Fibroblast of upper back skin (primary cell): ENCODE results near the gene BPIFB1.

Experiments
- DNase-seq: peaks from one replicate; pipeline ENCODE4 v3.0.0-alpha.2; 2013

The BPIFB1 gene

GRCh38 chr20:33328157-33329137, 45.4 kb downstream of the BPIFB1 start:
- DNase-seq, result no peak

GRCh38 chr20:33332905-33333456, 50.0 kb downstream of the BPIFB1 start:
- no peak for DNase-seq

DNA sequence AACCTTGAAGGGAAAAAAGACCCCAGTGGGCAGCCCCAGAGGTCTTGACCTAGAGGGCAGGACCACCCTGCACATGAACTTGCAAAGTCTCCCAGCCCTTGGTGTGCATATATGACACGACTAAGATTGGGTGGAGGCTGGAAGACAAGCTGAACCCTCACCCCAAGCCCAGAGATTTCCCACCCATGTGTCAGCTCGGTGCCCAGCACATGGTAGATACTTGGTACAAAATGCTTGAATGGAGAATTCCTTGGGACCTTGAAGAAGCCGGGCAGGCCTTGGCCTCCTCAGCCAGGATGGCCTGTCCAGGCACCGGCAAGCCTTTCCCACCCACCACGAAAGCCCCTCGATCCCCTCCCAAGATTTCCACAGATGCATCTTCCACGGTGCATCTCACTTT, 50.6 kb downstream of the BPIFB1 start:
- DNase-seq, result no peak

- no peak for DNase-seq
Observed at GRCh38 chr20:33334111-33334510, 51.1 kb downstream of the BPIFB1 start.

DNA sequence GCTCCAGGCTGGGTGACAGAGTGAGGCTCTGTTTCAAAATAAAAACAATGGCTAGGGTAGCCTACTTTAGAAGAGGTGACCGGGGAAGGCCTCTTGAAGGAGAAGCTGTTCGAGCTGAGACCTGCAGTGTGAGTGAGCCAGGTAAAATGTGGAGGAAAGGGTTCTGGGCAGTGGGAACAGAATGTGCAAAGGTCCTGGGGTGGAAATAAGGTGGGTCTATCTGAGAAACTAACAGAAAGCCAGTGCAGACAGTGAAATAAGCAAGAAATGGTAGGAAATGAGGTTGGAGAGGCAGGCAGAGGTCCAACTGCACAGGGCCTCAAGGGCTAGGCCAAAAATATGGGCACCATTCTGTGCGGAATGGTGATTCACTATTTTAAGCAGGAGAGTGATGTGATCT, 53.4 kb downstream of the BPIFB1 start:
- no peak for DNase-seq

GRCh38 chr20:33337119-33337518, 54.1 kb downstream of the BPIFB1 start:
- no peak for DNase-seq

DNA sequence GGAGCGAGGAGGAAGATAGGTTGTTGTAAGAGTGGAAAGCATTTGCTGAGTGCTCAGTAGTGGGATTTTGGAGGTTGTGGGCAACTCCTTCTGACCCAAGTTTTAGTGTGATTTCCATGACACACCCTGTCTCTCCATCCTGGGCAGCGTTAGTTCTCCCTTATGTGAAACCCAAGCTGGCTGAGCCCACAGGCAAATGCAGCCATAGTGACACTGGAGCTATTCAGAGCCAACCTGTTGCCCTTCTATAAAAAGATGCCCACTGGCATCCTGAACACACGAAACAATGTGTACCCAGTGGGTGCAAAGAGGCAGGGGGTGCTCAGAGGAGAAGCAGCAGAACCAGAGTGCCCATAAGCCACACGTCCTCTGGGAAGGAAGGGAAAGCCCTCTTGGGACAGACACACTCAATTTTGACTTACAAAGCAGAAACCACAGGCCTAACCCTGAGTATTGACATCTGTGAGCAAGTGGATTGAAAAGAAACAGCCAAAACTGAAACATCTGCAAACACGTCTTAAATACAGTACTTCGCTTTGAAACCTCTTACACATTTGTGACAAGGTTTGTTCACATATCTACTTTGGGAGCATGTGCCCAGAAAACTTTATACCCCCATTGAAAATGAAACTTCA, 54.6 kb downstream of the BPIFB1 start:
- DNase-seq, result no peak

DNA sequence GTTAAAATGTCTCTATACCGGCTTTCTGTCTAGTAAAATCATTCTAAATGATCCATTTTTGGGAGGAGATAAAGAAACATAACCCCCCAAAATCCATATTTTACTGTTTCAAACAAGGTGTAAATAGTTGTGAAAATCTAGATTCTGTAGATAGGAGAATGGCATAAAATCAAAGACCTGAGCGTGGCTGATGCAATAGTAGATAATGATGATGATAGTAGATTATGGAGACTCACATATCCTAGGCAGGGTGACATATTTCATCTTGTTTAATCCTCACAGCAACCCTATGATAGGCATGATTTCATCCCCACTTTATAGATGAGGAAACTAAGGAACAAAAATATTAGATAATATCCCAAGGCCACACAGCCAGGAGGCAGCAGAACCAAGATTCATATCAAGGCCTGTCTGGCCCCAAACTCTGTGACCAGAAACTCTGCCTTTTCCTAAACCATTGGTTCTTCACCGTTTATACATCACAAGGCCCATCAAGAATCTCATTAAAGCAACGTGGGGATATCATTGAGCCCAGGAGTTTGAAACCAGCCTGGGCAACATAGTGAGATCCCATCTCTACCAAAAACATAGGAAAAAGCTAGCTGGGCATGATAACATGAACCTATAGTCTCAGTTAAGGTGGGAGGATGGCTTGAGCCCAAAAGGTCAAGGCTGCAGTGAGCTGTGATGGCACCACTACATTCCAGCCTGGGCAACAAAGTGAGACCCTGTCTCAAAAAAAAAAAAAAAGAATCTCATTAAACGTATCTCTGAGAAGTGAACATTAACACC, 55.6 kb downstream of the BPIFB1 start:
- no peak for DNase-seq

- no peak for DNase-seq
Observed at GRCh38 chr20:33339515-33340058, 56.6 kb downstream of the BPIFB1 start.

- DNase-seq, result no peak
Observed at GRCh38 chr20:33343521-33343920, 60.5 kb downstream of the BPIFB1 start.

DNA sequence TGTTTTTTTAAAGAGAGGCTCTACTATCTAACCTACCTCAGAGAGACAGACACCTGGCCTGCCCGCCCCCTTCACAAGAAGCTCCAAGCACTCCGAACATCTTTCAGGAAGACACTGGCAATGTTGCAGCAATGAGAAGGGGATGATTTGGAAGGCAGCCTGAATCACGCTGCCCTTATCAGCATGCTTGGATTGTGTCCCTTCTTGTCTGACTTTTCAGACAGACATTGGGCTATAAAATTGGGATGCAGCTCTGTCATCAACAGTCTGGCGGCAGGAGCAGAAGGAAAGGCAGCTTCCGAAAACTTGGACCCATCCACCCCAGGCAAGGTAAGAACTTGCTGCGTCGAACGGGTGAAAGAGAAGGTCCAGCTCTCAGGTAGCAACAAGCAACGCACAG, 62.3 kb downstream of the BPIFB1 start:
- no peak for DNase-seq

DNA sequence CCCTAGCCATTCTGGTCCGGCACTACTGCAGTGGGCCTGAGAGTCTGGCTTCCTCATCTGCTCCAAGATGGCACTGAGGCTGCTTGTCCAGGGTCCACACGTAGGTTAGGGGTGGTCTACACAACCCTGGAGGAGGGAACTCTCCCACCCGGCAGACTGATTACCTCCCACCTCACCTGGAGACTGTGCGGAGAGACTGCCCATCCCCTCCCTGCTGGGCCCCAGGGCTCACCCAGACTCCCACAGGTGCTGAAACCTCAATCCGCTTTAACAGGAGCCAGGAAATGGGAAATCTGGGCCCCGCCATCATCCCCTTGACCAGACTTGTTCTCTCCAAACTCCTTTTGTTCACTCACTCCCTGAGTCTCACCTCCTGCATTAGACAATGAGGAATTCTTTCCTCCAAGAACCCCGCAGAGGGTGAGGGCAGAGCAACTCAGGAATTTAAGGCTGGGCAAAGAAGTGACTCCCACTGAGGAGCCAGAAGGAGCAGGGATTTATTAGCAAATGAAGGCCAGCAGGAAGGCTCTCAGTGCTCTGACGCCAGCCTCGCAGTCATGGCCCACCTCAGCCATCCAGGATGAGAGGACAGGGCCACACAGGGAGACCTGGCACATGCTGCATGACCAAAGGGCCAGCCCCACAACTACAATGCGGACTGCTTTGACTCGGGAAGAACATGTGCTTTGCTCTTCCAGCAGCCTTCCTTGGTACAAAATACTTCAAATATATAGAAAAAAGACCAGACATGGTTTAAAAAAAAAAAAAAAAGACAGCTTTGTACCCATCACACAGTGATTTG, 65.3 kb downstream of the BPIFB1 start:
- DNase-seq, result no peak

- no peak for DNase-seq
Observed at GRCh38 chr20:33349493-33349892, 66.5 kb downstream of the BPIFB1 start.

DNA sequence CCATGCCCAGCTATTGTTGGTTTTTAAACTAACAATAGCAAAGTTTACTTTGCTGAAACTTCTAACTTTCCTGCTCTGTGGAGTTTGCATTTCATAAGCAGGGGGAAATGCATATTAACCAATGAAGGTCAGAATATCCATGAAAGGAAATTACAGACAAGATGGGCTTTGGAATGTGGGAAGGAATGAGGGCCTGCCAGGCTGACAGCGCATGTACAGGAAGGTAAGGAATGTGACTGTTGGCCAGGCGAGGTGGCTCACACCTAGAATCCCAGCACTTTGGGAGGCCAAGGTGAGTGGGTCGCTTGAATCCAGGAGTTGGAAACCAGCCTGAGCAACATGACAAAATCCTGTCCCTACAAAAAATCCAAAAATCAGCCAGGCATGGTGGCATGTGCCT, 68.7 kb downstream of the BPIFB1 start:
- DNase-seq, result peak; percentile 42

DNA sequence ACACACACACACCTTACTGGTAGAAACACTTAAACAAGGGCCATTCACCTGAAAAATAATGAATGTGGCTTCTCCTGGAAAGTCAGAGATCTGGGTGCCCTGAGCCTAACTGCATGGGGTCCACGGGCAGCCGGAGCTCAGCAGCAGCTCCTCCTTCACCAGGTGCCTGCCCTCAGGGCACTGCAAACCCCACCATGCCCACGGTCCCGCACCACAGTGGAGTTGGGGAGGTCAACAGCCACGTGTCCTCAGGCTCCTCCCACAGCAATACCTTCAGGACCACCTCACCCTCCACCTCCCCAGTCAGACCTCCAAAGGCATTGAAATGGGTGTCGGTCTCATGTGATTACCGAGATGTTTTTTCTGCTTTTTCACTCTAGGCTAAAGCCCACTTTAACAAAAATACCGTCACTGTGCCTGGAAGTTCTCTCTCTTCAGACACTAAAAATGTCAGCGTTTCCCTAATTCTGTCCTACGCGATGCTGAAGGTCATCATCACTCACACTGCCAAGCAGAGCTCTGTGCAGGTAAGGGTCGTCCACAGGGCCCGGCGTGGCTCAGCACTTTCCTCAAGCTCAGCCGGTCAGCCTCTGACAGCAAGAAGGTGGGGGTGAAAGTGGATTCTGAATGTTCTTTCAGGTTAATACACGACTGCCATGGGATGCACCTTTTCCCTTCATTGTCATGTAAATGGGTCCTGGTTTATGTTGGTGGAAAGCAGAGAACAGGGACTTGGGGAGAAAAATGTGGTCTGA, 69.4 kb downstream of the BPIFB1 start:
- no peak for DNase-seq

DNA sequence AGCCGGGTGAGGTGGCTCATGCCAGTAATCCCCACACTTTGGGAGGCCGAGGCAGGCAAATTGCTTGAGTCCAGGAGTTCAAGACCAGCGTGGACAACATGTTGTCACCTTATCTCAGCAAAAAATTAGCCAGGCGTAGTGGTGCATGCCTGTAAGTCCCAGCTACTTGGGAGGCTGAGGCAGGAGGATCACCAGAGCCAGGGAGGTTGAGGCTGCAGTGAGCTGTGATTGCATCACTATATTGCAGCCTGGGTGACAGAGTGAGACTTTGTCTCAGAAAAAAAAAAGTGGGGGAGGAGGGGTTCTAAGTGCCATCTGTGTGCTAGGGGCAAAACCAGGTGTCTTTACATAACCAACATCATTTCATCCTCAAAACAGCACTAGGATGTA, 70.0 kb downstream of the BPIFB1 start:
- DNase-seq, result no peak
